ENCODE results near the gene LY6G6F.

GRCh38 chr6:31689249-31690110 lies 17.2 kb upstream of the LY6G6F start:
- no peak for TF ChIP-seq POLR2A (IDR thresholded peaks at IDR 0.05; ENCODE audit: low read length)
- TF ChIP-seq GATA1 (IDR thresholded peaks at IDR 0.05; ENCODE audit: low read depth, low read length) = no peak
